ENCODE data around the gene ABCB8. TPM values are rescaled to one million over a fixed set of nuclear protein-coding genes. Genes with fewer than 3 reads are reported as not detected.

ABCB8 gene
- total RNA-seq, 3 donors from 2014 or later, result 48.1 to 54.6 (median 48.5) TPM

GRCh38 chr7:151058781-151059366, 30.6 kb downstream of the ABCB8 start:
- ATAC-seq (no peak), DNase-seq (no peak)
- no peaks in the 10 kb centered on the region for H3K36me3 Mint-ChIP-seq (ENCODE audit: insufficient read depth)
- H3K27me3 Mint-ChIP-seq (ENCODE audit: low read depth), result no peaks in the 10 kb centered on the region
- H3K4me1 Mint-ChIP-seq (ENCODE audit: low read depth), result peaks cover 32% of the 10 kb centered on the region
- peak overlapping the region; percentile 92 for H3K4me3 Mint-ChIP-seq
- no peaks in the 10 kb centered on the region for H3K9me3 Mint-ChIP-seq

- ATAC-seq (peak; percentile 4 to 8), DNase-seq (peak; percentile 70)
- H3K36me3 Mint-ChIP-seq (ENCODE audit: insufficient read depth), result no peaks in the 10 kb centered on the region
- peak within 1 kb of the TSS; percentile 92 for H3K4me3 Mint-ChIP-seq
- peaks cover 32% of the 10 kb centered on the region for H3K4me1 Mint-ChIP-seq (ENCODE audit: low read depth)
- no peaks in the 10 kb centered on the region for H3K9me3 Mint-ChIP-seq
- H3K27me3 Mint-ChIP-seq (ENCODE audit: low read depth), result no peaks in the 10 kb centered on the region
These were observed 31.3 kb downstream of the ABCB8 start, which contains the start of gene SLC4A2 for GRCh38 chr7:151059367-151060112. Gene SLC4A2 (plus strand): TSS chr7:151059589. CDS start chr7:151061988, 2,399 bp downstream.

GRCh38 chr7:151060113-151060415, 31.8 kb downstream of the ABCB8 start:
- no peak for ATAC-seq
- H3K4me3 Mint-ChIP-seq, result peak overlapping the region; percentile 92
- DNase-seq, result no peak
- H3K27me3 Mint-ChIP-seq (ENCODE audit: low read depth), result no peaks in the 10 kb centered on the region
- no peaks in the 10 kb centered on the region for H3K9me3 Mint-ChIP-seq
- H3K36me3 Mint-ChIP-seq (ENCODE audit: insufficient read depth), result no peaks in the 10 kb centered on the region
- peaks cover 32% of the 10 kb centered on the region for H3K4me1 Mint-ChIP-seq (ENCODE audit: low read depth)

GRCh38 chr7:151060416-151061212, 32.4 kb downstream of the ABCB8 start:
- ATAC-seq (no peak), DNase-seq (no peak)
- Mint-ChIP-seq H3K36me3 (ENCODE audit: insufficient read depth) (peaks cover 4% of the 10 kb centered on the region), H3K27me3 (ENCODE audit: low read depth) (no peaks in the 10 kb centered on the region), H3K4me3 (peak overlapping the region; percentile 92), H3K9me3 (no peaks in the 10 kb centered on the region), H3K4me1 (ENCODE audit: low read depth) (peaks cover 32% of the 10 kb centered on the region)

GRCh38 chr7:151061213-151062110, 33.2 kb downstream of the ABCB8 start:
- ATAC-seq (no peak), DNase-seq (no peak)
- H3K27me3 Mint-ChIP-seq (ENCODE audit: low read depth), result no peaks in the 10 kb centered on the region
- H3K4me3 Mint-ChIP-seq, result peak overlapping the region; percentile 92
- peaks cover 5% of the 10 kb centered on the region for H3K36me3 Mint-ChIP-seq (ENCODE audit: insufficient read depth)
- peaks cover 31% of the 10 kb centered on the region for H3K4me1 Mint-ChIP-seq (ENCODE audit: low read depth)
- no peaks in the 10 kb centered on the region for H3K9me3 Mint-ChIP-seq

- no peak for ATAC-seq
- H3K27me3 Mint-ChIP-seq (ENCODE audit: low read depth), result no peaks in the 10 kb centered on the region
- H3K9me3 Mint-ChIP-seq, result no peaks in the 10 kb centered on the region
- H3K4me3 Mint-ChIP-seq, result peak overlapping the region; percentile 92
- peaks cover 5% of the 10 kb centered on the region for H3K36me3 Mint-ChIP-seq (ENCODE audit: insufficient read depth)
- DNase-seq, result no peak
- peaks cover 26% of the 10 kb centered on the region for H3K4me1 Mint-ChIP-seq (ENCODE audit: low read depth)
These were observed 33.8 kb downstream of the ABCB8 start for GRCh38 chr7:151062111-151062398.

- ATAC-seq (no peak), DNase-seq (no peak)
- Mint-ChIP-seq H3K27me3 (ENCODE audit: low read depth) (no peaks in the 10 kb centered on the region), H3K4me3 (no peak overlapping the region), H3K36me3 (ENCODE audit: insufficient read depth) (peaks cover 8% of the 10 kb centered on the region), H3K4me1 (ENCODE audit: low read depth) (peaks cover 20% of the 10 kb centered on the region), H3K9me3 (no peaks in the 10 kb centered on the region)
These were observed 34.4 kb downstream of the ABCB8 start for GRCh38 chr7:151062399-151063211.

- no peak for DNase-seq
- Mint-ChIP-seq H3K4me1 (ENCODE audit: low read depth) (peaks cover 19% of the 10 kb centered on the region), H3K27me3 (ENCODE audit: low read depth) (no peaks in the 10 kb centered on the region), H3K4me3 (no peak overlapping the region), H3K36me3 (ENCODE audit: insufficient read depth) (peaks cover 12% of the 10 kb centered on the region), H3K9me3 (no peaks in the 10 kb centered on the region)
- no peak for ATAC-seq
These were observed 34.9 kb downstream of the ABCB8 start for GRCh38 chr7:151063212-151063561.

GRCh38 chr7:151064454-151064853, 36.2 kb downstream of the ABCB8 start:
- Mint-ChIP-seq H3K27me3 (ENCODE audit: low read depth) (no peaks in the 10 kb centered on the region), H3K4me1 (ENCODE audit: low read depth) (peaks cover 13% of the 10 kb centered on the region), H3K9me3 (no peaks in the 10 kb centered on the region), H3K36me3 (ENCODE audit: insufficient read depth) (peaks cover 16% of the 10 kb centered on the region), H3K4me3 (no peak overlapping the region)
- DNase-seq, result no peak
- ATAC-seq, result no peak

GRCh38 chr7:151064993-151065392, 36.7 kb downstream of the ABCB8 start:
- no peak for ATAC-seq
- Mint-ChIP-seq H3K9me3 (no peaks in the 10 kb centered on the region), H3K4me3 (no peak overlapping the region), H3K36me3 (ENCODE audit: insufficient read depth) (peaks cover 16% of the 10 kb centered on the region), H3K27me3 (ENCODE audit: low read depth) (no peaks in the 10 kb centered on the region), H3K4me1 (ENCODE audit: low read depth) (peaks cover 13% of the 10 kb centered on the region)
- DNase-seq, result no peak

GRCh38 chr7:151065516-151065915, 37.3 kb downstream of the ABCB8 start:
- peaks cover 16% of the 10 kb centered on the region for H3K36me3 Mint-ChIP-seq (ENCODE audit: insufficient read depth)
- DNase-seq (no peak), ATAC-seq (no peak)
- no peaks in the 10 kb centered on the region for H3K27me3 Mint-ChIP-seq (ENCODE audit: low read depth)
- H3K4me3 Mint-ChIP-seq, result no peak overlapping the region
- H3K4me1 Mint-ChIP-seq (ENCODE audit: low read depth), result peaks cover 9% of the 10 kb centered on the region
- H3K9me3 Mint-ChIP-seq, result no peaks in the 10 kb centered on the region

- Mint-ChIP-seq H3K4me1 (ENCODE audit: low read depth) (peaks cover 3% of the 10 kb centered on the region), H3K9me3 (no peaks in the 10 kb centered on the region), H3K27me3 (ENCODE audit: low read depth) (no peaks in the 10 kb centered on the region), H3K4me3 (no peak overlapping the region), H3K36me3 (ENCODE audit: insufficient read depth) (peaks cover 16% of the 10 kb centered on the region)
- ATAC-seq (no peak), DNase-seq (no peak)
These were observed 38.2 kb downstream of the ABCB8 start for GRCh38 chr7:151066273-151066974.

Data from activated T-cell treated with anti-CD3 and anti-CD28 coated beads, Interleukin-2, amount 50 U/mL, for 4 hours (primary cell).